Peyer's patch (tissue), 4 donors: ENCODE measurements around the gene COPRS. TPM values are rescaled to one million over a fixed set of nuclear protein-coding genes. Genes with fewer than 3 reads are reported as not detected.
A peak's percentile ranks its signal among the peaks of the same experiment; 100 is the strongest.

ENCODE experiments used
- DNase-seq, 3 donors: peaks; one replicate each; pipeline ENCODE4 v3.0.0-alpha.2; 2017 to 2019
- H3K27ac ChIP-seq, 4 donors: fragments of 200-600 bp; sonication (generic); one replicate each; pipeline ENCODE4 v1.5.1; 2016 to 2019
- H3K27me3 ChIP-seq, 2 donors: fragments of 200-600 bp; sonication (generic); one replicate each; pipeline ENCODE4 v1.5.1; 2019
- H3K36me3 ChIP-seq, 3 donors: fragments of 200-600 bp; sonication (generic); one replicate each; pipeline ENCODE4 v1.5.1; 2016 to 2019
- H3K4me1 ChIP-seq, 4 donors: fragments of 200-600 bp; sonication (generic); one replicate each; pipeline ENCODE4 v1.5.1; 2016 to 2019
- H3K4me3 ChIP-seq, 4 donors: fragments of 200-600 bp; sonication (generic); 1 replicate in 3 of 4; 2 replicates in 1 of 4; pipeline ENCODE4 v1.5.1; 2016 to 2019; ENCODE audit warnings: mild to moderate bottlenecking in 1 of 4
- H3K9me3 ChIP-seq, 4 donors: fragments of 200-600 bp; sonication (generic); one replicate each; pipeline ENCODE4 v1.5.1; 2016 to 2019; ENCODE audit warnings: mild to moderate bottlenecking in 1 of 4
- CTCF ChIP-seq, 6 experiments: fragments of 450-650 bp in 4 of 6; fragments of 200-600 bp in 2 of 6; sonication (generic) in 1 of 6; IDR thresholded peaks; one replicate each; pipeline ENCODE4 v1.5.1; 2017 to 2019; ENCODE audit warnings: antibody characterized with exemption in 6 of 6, mild to moderate bottlenecking in 3 of 6, moderate library complexity in 1 of 6
- POLR2A ChIP-seq, 2 donors: fragments of 450-650 bp; IDR thresholded peaks; one replicate each; pipeline ENCODE4 v1.5.1; 2017; ENCODE audit warnings: antibody characterized with exemption in 2 of 2, mild to moderate bottlenecking in 2 of 2, moderate library complexity in 2 of 2
- total RNA-seq, 4 donors: library from RNA; depleted of rRNA; stranded (reverse); fragments of >200 nt; gene quantifications; one replicate each; pipeline ENCODE4 v1.1.0, GENCODE V29; 2016

COPRS gene
- total RNA-seq, 4 donors from 2014 or later, result 16.1 to 96.6 (median 31.7) TPM

- no peak for DNase-seq
- Histone ChIP-seq H3K36me3 (no peaks in the 10 kb centered on the region), H3K9me3 (no peaks in the 10 kb centered on the region)
These were observed 13.8 kb downstream of the COPRS start for GRCh38 chr17:31845291-31845690.

GRCh38 chr17:31843070-31843745, 15.8 kb downstream of the COPRS start:
- H3K36me3 ChIP-seq, result no peaks in the 10 kb centered on the region
- peaks cover 3 to 14% (median 5%) of the 10 kb centered on the region in 4 donors for H3K4me1 ChIP-seq
- H3K9me3 ChIP-seq, result no peaks in the 10 kb centered on the region
- no peak overlapping the region for H3K4me3 ChIP-seq
- DNase-seq, result peak in 1 of 3 donors; percentile 53
- H3K27ac ChIP-seq, result peak overlapping the region in 2 of 4 donors; percentile 43 to 51
- H3K27me3 ChIP-seq, result no peaks in the 10 kb centered on the region
- no peak for TF ChIP-seq POLR2A (IDR thresholded peaks at IDR 0.05)
- no peak for TF ChIP-seq CTCF (IDR thresholded peaks at IDR 0.05)

More at GRCh38 chr17:31845291-31845690, 13.8 kb downstream of the COPRS start:
- Histone ChIP-seq H3K4me1 (peaks cover 3 to 14% (median 5%) of the 10 kb centered on the region in 4 donors), H3K4me3 (no peak overlapping the region), H3K27ac (no peak overlapping the region), H3K27me3 (no peaks in the 10 kb centered on the region)
- TF ChIP-seq CTCF (IDR thresholded peaks at IDR 0.05) (no peak), POLR2A (IDR thresholded peaks at IDR 0.05) (no peak)

GRCh38 chr17:31842195-31843069, 16.6 kb downstream of the COPRS start:
- peaks cover 3 to 14% (median 5%) of the 10 kb centered on the region in 4 donors for H3K4me1 ChIP-seq
- H3K9me3 ChIP-seq, result no peaks in the 10 kb centered on the region
- peak overlapping the region in 3 of 4 donors; percentile 2 to 46 (median 29) for H3K4me3 ChIP-seq
- H3K27ac ChIP-seq, result peak overlapping the region in 2 of 4 donors; percentile 43 to 51
- no peaks in the 10 kb centered on the region for H3K27me3 ChIP-seq
- H3K36me3 ChIP-seq, result no peaks in the 10 kb centered on the region
- peak; percentile 88 to 96 (median 95) for TF ChIP-seq CTCF (IDR thresholded peaks at IDR 0.05)
- TF ChIP-seq POLR2A (IDR thresholded peaks at IDR 0.05), result no peak
- peak; percentile 63 to 83 (median 72) for DNase-seq

- H3K27me3 ChIP-seq, result no peaks in the 10 kb centered on the region
- H3K4me1 ChIP-seq, result peaks cover 3 to 14% (median 5%) of the 10 kb centered on the region in 4 donors
- H3K36me3 ChIP-seq, result no peaks in the 10 kb centered on the region
- peak overlapping the region in 2 of 4 donors; percentile 29 to 46 for H3K4me3 ChIP-seq
- no peak for DNase-seq
- TF ChIP-seq CTCF (IDR thresholded peaks at IDR 0.05), result no peak
- TF ChIP-seq POLR2A (IDR thresholded peaks at IDR 0.05), result no peak
- no peak overlapping the region for H3K27ac ChIP-seq
- no peaks in the 10 kb centered on the region for H3K9me3 ChIP-seq
These were observed 17.2 kb downstream of the COPRS start for GRCh38 chr17:31841850-31842194.

GRCh38 chr17:31838636-31839225, 20.3 kb downstream of the COPRS start:
- TF ChIP-seq POLR2A (IDR thresholded peaks at IDR 0.05) (no peak), CTCF (IDR thresholded peaks at IDR 0.05) (no peak)
- Histone ChIP-seq H3K4me3 (no peak overlapping the region), H3K4me1 (peaks cover 3 to 14% (median 5%) of the 10 kb centered on the region in 4 donors), H3K9me3 (no peaks in the 10 kb centered on the region), H3K27me3 (no peaks in the 10 kb centered on the region), H3K36me3 (no peaks in the 10 kb centered on the region), H3K27ac (no peak overlapping the region)
- DNase-seq, result no peak
